Fibroblast of the aortic adventitia (primary cell): Measurements from ENCODE around the gene MMP24. TPM values are rescaled to one million over a fixed set of nuclear protein-coding genes. Genes with fewer than 3 reads are reported as not detected.
"Not testable (repeated sequence)": the region's sequence is repeated elsewhere in the genome, so short reads cannot be mapped to it uniquely, and the experiment has no call there.

Experiments used
- DNase-seq: peaks from one replicate; pipeline ENCODE4 v3.0.0-alpha.2; 2010; ENCODE audit warnings: low read depth
- H3K4me3 ChIP-seq: 2 replicates; pipeline ENCODE4 v1.5.1; 2011; ENCODE audit warnings: low read depth, mild to moderate bottlenecking, control low read depth, low read length, moderate library complexity
- CTCF ChIP-seq: IDR thresholded peaks from 2 replicates; pipeline ENCODE4 v1.5.1; 2011; ENCODE audit warnings: mild to moderate bottlenecking, low read length, control low read depth, inconsistent platforms; ENCODE audit not compliant: insufficient read depth
- total RNA-seq: library from RNA; depleted of rRNA; stranded (reverse); fragments of >200 nt; gene quantifications from 2 replicates; pipeline ENCODE4 v1.2.3, GENCODE V29; 2012; ENCODE audit warnings: low replicate concordance

The MMP24 gene
- total RNA-seq, 1 donor = 0.81 TPM

GRCh38 chr20:35248641-35249475 is 22.4 kb downstream of the MMP24 start:
- no peak for TF ChIP-seq CTCF
- no peak for DNase-seq
- H3K4me3 ChIP-seq = no peak overlapping the region

GRCh38 chr20:35251613-35251940 is 25.1 kb downstream of the MMP24 start:
- no peak for DNase-seq
- no peak overlapping the region for H3K4me3 ChIP-seq
- no peak for TF ChIP-seq CTCF

GRCh38 chr20:35252037-35252461 is 25.6 kb downstream of the MMP24 start:
- no peak for DNase-seq
- no peak overlapping the region for H3K4me3 ChIP-seq
- no peak for TF ChIP-seq CTCF

GRCh38 chr20:35252598-35252997 is 26.1 kb downstream of the MMP24 start:
- H3K4me3 ChIP-seq, DNase-seq: not testable (repeated sequence)

- no peak for TF ChIP-seq CTCF
- DNase-seq = no peak
- H3K4me3 ChIP-seq = no peak overlapping the region
These were observed 26.5 kb downstream of the MMP24 start for GRCh38 chr20:35253010-35253409.

- peak; percentile 36 for DNase-seq
- TF ChIP-seq CTCF = no peak
- H3K4me3 ChIP-seq = no peak overlapping the region
These were observed 28.0 kb downstream of the MMP24 start for GRCh38 chr20:35254448-35254999.

GRCh38 chr20:35257175-35257909 is 30.9 kb downstream of the MMP24 start:
- H3K4me3 ChIP-seq = no peak overlapping the region
- peak; percentile 68 for DNase-seq
- TF ChIP-seq CTCF = no peak
